HG03066 (cell line): Measurements from ENCODE around the gene SLC35C1.

Source experiments
- ATAC-seq: cut with Tn5 transposase; IDR thresholded peaks from one replicate; pipeline ENCODE4 v1.9.1; 2021; ENCODE audit warnings: low read depth; ENCODE audit not compliant: unreplicated experiment

SLC35C1 gene

DNA sequence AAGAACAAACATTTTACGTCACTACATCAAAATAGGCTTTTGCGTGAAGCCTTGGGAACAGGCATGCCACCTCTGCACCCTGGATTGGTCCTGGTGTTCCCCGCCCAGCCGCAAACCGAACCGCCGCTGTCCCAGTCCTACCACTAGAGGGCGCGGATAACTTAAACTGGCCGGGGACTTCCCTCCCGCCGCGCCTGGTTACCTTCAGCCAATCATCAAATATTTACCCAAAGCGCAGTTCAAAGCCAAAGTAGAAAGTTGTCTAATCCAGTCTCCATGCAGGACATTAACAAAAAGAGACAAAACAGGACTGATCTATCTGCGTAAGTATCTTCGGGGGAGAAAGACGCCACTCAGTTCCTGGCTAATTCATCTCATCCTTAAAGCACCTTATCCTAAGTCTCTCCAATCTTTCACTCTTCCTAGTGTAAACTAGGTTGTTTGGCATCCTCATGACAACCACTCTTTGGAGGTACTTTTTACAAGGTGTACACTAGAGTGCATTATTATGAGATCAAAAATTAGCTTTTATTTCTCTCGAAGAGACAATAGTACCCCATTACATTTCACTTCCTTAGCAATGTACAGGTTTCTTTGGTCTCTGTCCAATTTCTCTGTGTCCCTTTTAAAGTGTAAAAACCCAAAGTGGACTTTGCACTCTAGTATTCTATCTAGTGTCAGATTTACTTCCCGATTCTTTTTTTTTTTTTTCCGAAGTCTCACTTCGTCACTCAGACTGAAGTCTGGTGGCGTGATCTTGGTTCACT lies 38.4 kb downstream of the SLC35C1 start:
- ATAC-seq = peak; percentile 32

DNA sequence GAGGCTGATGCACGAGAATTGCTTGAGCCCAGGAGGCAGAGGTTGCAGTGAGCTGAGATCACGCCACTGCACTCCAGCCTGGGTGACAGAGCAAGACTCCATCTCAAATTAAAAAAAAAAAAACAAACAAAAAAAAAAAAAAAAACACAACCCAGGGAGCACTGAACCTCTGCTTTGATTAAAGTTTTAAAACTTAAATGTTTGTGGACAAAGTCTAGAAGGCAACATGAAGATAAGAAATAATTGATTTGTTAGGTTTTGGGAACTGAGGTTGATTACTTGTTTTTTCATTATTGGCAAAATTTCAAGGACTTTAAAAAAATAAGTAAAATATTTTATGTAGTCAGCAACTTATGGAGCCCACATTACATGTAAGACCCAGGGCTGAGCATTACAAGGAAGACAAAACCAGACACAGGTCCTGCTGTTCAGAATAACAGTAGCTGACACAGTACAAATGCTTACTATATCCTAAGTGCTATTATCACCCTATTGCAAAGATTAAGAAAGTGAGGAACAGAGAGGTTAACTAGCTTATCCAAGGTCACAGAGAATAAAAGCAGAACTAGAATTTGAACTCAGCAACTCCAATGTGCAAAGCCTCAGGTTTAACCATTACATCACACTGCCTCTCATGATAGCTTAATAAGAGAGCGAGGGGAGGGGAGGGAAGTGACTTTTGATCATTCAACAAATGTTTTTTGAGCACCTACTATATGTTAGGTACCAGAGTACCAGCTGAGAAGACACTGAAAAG lies 40.1 kb downstream of the SLC35C1 start:
- ATAC-seq = no peak

DNA sequence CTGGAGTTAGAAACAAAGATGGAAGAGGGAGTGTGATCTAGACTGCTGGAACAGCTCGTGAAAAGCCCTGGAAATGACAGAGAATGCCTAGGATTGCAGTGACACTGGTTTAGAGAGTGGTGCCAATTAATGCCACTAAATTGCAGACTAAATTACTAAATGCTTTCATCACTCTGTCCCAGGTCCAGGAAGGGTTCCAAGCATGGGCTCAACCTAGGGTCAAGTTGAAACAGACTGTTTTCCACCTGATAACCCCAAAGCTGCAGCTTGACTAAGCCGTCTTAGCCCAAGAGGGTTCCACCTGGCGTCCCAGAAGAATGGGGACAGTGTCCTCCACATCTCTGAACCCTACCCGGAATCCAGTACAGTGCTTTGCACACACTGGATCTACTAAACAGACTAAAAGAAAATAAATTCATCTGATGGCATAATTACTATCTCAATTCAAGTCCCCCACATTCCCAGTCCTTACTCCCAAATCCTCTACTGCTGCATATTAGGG lies 41.3 kb downstream of the SLC35C1 start:
- no peak for ATAC-seq

DNA sequence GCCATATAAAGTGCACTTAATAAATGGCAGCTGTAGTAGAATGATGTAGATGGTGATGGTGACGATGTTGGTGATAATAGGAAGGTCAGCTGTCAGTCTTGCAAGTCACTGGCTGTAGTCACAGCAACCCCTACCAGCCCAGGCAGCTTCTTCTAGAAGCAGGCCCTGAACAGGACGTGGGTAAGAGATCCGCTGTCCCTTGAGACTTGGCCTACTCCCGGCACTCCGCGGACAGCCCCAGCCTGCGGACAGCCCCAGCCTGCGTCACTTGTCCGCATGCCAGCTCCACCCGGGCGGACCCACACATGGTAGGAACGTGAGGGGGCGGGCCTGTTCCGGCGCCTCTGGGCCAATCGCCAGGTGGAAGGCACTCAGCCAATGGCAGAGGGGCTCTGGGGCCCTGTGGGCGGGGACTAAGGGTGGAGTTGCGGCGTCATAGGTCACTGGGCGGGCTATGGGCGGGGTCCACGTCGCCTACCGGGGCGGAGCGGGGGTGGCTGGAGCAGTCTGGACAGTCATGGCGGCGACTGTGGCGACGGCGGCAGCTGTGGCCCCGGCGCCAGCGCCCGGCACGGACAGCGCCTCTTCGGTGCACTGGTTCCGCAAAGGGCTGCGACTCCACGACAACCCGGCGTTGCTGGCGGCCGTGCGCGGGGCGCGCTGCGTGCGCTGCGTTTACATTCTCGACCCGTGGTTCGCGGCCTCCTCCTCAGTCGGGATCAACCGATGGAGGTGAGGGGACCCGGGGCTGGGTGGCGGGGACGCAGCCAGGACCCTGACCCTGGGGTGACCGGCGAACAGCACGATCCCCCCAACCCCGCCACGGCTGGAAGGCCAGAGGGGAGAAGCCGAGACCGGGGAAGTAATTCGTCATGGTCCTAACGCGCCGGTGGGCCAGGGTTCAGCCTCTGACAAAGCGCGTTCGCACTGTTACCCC lies 42.3 kb downstream of the SLC35C1 start, which contains the start of gene CRY2:
CRY2 (plus strand) TSS at position 502 of the 937 bp plus-strand sequence; CDS start at position 518, 16 bp downstream.
- peak; percentile 86 for ATAC-seq

DNA sequence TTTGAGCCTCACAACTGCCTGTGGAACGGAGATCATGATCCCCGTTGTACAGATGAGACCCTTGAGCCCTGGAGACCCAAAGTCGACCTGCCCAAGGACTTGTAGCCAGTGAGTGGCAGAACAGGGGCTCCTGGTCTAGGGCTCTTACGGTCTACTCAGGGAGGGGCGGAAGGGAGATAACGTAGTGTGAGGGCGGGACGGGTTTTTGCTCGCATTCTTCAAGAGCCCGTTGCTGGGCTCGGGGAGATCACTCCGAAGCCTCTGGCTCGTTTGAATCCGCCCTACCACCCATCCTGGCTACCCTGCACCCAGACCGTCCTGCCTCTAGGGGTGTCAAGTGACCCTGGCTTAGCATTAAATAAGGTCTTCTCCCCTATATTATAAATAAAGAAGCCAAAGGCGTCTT lies 43.0 kb downstream of the SLC35C1 start:
- peak; percentile 11 for ATAC-seq

DNA sequence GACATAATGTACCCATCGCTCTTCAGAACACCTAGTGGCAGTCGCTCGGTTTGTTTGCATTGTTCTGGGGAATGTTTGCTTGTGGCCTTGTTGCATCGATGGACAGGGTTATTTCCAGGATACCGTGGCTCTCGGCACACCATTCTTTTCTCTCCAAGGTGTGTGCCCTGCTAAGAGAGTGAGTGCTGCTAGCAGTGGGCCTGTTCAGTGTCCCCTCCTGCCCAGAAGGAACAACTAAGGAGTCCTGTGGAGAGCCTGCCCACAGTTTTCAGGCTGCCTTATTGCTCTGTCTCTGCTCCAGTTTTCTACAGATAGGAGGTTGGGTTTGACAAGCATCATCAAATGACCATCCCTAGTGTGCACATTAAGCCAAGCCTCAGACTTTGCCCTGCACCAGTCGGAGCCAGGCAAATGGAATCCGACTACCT lies 43.7 kb downstream of the SLC35C1 start:
- no peak for ATAC-seq

DNA sequence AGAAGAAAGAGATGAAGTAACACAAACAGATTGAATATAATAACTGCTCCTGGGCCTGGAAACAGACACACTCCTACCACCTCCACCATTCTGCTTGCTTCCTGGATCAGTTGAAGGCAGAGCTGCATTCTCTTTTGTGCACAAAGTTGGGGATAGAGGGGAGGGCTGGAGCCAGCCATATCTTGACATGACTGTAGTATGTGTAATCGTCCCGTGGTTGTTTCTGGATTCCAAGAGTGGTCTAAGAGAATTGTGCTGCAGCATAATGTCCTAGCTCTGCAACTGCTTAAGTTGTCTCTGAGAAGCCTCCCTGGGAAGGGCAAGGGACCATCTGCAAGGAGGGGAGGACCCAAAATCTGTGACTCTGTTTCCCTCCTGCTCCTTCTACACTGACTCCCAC lies 45.5 kb downstream of the SLC35C1 start:
- no peak for ATAC-seq

DNA sequence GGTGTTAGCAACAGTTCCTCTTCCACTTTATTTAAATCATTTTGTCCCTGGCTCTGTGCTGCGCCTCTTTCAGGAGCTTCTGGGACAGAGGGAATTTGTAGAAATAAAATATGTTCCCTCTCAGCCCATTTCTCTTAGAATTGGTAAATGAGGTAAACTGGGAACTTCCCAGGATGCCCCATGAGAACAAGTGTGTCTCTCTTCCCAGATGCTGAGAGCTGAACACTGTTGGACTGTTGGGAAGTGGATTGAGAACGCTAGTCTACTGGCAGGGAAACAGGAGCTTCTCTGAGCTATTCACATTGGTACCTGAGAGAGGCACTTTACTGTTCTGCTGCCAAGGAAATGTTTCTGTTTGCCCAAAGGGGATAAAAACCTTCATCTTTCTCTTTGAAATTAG lies 46.3 kb downstream of the SLC35C1 start:
- no peak for ATAC-seq

DNA sequence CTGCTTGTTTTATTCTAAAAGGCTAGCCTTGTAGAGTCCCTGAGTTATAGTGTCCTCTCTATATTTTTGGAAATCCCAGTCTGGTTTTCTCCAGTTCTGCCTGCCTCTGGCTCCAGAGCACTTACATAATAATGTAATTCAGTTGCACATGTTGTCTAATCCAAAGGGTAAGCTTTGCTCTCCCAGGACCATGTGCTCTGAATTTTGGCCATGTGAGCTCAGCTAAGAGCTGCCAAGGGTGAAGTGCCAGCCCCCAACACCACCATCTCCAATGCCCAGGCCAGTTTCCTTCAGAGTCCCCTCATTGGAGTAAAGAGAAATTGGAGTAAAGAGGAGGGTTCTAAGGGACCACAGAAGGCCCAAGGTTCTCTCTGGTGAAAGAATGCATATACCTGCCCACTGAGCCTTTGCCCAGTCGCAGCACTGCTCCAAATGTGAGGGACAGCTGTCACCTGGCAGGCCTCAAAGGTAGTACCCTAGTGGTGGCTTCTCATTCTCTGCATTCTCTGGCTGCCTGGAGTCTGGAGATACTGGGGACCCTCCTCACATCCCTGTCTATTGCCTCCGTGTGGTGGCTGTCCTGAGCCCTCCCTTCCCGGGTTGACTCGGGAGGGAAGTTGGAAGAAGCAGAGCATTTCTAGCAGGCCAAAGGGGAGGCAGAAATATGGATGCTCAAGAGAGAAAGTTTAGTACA lies 47.2 kb downstream of the SLC35C1 start:
- no peak for ATAC-seq

DNA sequence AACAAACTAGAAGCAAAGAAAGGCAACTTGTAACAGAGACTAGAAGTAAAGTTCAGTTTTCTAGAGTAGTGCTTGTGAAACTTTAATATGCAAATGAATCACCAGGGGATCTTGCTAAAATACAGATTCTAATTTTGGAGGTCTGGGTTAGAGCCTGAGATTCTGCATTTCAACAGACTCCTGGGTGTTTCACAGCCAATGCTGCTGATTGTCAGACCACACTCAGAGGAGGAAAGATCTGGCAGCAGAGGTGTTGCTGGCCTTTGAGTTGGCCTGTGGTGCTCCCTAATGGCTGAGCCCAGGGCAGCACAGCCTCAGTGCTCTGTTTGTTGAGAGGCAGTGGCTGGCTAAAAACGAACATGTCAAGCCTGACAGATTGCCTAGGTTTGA lies 47.8 kb downstream of the SLC35C1 start:
- ATAC-seq = no peak

DNA sequence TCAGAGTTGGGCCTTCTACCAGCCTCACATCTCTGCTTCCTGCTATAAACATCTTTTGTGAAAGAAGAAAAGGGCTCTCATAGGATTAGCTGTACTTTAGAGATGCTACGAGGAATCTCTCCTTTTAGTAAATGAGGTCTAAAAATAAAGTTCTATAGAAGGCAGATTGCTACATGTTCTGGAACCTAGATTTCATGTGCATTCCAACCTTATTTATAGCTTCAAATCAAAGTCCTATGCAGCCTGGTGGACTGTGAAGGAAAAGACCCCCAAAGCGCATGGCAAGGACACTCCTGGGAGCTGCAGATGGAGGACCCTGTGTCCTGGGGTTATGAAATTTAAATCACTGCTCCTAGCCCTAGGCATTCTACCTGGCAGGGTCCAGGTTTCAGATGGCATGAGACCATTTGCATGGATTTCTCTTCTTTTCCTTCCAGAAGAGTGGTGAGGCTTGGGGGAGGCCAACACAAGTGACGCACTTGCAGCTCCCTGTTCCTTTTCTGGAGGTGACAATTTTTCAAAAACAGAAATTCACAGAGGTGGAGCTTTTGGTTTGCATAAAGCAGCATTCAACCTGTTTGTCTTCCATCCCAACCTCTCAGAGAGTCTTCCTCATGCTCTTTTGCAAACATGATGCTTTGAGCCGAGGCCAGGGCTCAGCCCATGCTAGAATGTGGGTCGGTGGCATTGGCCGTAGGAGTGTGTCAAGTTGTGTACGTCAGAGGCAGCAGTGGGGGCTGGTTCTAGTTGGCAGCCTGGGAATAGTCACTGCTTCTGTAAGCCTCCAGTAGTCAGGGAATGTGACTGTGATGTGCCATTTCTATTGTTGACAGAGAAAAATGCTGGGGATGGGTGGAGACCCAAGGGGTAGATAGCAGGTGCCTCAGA lies 48.6 kb downstream of the SLC35C1 start:
- ATAC-seq = no peak

DNA sequence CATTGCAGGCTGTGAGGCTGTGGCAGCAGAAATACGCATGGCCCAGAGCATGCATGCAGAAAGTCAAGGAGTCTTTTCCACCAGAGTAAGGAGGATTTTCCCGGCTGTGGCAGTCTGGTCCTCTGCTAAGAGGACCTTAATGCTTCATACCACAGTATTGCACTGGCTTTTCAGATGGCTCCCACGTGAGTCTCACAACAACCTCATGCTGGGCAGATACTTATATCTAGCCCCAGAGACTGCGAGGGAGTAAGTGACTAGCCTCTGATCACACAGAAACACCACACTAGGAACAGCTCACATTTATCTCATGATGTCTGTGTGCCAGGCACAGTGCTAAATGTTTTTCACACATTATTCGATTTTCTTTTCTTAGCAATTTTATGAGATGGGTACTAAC lies 50.4 kb downstream of the SLC35C1 start:
- no peak for ATAC-seq

DNA sequence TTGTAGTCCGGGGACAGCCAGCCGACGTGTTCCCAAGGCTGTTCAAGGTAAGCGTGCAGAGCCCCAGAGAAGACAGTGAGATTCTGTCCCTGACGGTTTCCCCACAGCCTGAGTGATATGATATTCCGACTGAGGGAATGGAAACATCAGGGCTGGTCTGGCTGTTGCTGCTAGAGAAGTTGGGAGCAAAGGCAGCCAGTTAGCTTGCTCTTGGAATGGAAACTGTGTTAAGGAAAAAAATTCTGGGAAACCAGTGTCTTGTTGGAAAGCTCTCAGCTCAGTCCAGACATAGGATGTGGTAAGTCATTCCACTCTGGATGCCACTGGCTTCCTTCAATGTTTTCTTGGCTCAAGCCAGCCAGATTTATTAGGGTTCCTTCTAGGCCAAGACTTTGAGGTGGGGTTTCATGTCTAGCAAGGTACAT lies 51.1 kb downstream of the SLC35C1 start:
- ATAC-seq = no peak

DNA sequence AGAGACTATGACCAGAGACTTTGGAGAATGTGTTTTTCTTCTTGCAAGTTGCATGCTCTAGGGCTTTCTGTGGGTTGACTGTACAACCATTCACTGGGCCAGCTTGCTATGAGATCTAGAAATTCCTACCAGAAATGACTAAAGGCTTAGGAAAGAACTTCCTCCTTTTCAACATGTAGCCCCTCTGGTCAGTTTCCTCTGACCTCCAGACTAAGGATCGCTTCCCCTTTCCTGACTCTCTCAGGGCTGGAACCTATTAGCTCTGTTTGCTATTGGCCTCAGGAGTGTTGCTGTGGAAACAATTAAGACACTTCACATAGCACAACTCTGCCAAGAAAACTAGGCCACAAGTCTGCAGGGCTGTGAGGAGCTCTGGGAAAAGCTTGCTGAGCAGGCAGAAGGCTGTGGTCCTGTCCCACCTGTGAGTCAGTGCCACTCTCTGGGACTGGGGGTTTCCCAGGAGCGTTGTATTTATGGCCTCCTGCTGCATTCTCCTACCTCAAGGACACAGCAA lies 53.1 kb downstream of the SLC35C1 start:
- ATAC-seq = no peak

DNA sequence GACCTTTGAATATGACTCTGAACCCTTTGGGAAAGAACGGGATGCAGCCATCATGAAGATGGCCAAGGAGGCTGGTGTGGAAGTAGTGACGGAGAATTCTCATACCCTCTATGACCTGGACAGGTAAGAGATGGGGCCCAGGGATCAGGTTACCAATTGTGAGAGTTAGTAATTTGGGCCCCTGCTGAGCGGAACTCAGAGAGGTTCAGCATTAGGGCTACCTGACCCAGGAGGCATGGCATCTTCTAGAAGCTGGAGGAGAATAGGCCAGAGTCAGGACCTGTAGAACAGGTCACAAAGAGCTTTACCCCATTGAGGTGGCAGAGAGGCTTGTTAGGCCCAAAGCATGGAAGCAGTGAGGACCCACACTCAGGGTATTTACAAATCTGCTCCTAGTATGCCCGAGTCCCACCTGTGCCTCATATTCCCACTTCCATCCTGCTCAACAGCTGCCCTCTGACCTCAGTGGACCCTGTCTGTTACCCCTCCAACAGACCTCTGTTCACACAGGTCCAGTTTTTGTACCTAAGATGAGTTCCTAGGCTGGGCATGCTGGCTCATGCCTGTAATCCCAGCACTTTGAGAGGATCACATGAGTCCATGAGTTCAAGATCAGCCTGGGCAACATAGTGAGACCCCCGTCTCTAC lies 53.9 kb downstream of the SLC35C1 start:
- no peak for ATAC-seq

DNA sequence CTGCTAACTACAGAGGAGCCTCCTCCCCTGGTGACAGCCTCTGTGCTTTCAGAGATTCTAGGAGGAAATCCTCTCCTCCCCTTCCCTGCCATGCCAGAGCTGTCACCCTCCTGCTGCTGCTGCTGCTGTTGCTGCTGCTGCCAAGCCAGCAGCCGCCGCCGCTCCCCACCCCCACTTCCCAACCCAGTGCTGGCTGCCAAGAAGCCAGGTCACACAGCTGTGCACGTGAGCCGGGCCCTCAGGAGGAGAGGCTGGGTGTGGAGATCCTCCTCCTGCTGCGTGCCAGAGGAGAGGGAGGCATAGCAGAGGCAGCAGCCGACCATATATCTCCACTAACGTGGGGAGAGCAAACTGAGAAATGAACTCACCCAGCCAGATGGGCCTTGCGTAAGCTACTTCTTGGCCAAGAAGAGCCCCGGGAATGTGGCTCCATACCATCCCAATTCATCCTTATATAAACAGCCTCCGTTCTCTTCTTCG lies 54.8 kb downstream of the SLC35C1 start:
- ATAC-seq = no peak

DNA sequence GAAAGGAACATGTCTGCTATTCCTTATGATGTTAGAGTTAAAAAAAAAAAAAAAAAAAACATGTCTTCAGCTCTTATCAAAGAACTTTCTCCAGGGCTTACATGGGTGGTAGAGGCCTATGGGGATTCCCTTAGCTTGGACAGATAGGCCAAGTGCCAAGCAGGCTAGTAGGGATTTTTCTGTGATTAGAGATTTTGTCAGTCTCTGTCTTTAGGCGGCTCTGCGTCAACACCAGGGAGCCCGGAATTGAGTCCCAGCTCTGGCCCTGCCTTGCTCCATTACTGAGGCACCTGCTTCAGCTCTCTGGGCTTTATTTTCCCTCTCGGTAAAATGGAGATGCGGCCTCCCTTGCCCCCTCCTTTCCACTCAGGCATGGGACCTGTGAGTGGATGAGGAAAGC lies 55.4 kb downstream of the SLC35C1 start:
- ATAC-seq = no peak
